ENCODE measurements around the gene SLC6A18.

SLC6A18 gene

DNA sequence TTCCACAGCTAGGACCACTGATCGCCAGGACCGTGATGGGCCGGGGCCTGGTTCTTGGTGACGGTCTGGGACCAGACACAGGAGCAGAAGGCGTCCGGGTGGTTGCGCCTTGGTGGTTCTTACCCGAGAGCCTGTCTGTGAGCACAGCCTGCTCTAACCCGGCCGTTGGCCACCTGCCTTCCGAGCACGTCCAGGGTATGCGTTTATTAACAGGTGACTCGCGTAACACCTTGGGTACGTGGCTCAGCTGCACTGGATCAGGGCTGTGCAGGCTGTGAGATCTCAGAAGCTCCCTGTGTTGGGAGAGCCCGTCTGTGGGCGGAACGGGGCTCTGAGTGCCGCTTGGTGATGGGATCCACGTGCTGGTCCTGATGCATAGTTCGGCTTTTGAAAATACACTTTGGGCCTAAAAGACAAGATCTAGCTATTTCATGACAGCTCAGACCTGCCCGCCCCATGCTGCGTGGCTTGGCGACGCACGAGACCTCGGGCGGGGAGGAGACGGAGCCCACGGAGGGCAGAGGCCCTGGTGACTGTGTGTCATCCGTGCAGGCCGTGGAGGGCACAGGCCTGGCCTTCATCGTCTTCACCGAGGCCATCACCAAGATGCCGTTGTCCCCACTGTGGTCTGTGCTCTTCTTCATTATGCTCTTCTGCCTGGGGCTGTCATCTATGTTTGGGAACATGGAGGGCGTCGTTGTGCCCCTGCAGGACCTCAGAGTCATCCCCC is 6.7 kb upstream of the SLC6A18 start:
- no peak for DNase-seq
- peaks cover 0 to 3% (median 0%) of the 10 kb centered on the region in 5 experiments for H3K27me3 ChIP-seq (replicated peaks in 2 of 5; ENCODE audit: control insufficient read depth in 4 of 5, insufficient read depth in 5 of 5, low read length in 4 of 5)
- no peaks in the 10 kb centered on the region for H3K4me1 ChIP-seq (ENCODE audit: control extremely low read depth in 1 of 4, control insufficient read depth in 4 of 4, insufficient read depth in 4 of 4, low read length in 3 of 4)
- CTCF ChIA-PET, result no interaction called here
- no peaks in the 10 kb centered on the region for H3K36me3 ChIP-seq (ENCODE audit: control insufficient read depth in 4 of 4, insufficient read depth in 4 of 4, low read length in 3 of 4)
- WGBS (ENCODE audit: insufficient coverage), result 92% methylated on average over 36 of the region's 38 CpGs
- H3K9me3 ChIP-seq (ENCODE audit: control extremely low read depth in 1 of 5, control insufficient read depth in 4 of 5, insufficient read depth in 2 of 5, low read depth in 1 of 5, low read length in 4 of 5), result peaks cover 0 to 12% (median 0%) of the 10 kb centered on the region in 5 experiments
- POLR2A ChIA-PET, result interaction anchor here (0.7 kb wide), 1 partner anchor 14 kb away, joined by 3 read pairs; no protein-coding TSS in a partner anchor
- no peak overlapping the region for H3K4me3 ChIP-seq (ENCODE audit: control insufficient read depth in 1 of 7, extremely low read depth in 1 of 7, insufficient read depth in 4 of 7, low read depth in 2 of 7, low read length in 6 of 7)
- H3K27ac ChIP-seq (ENCODE audit: insufficient read depth in 1 of 2, low read depth in 1 of 2, low read length in 2 of 2, poor library complexity in 1 of 2, severe bottlenecking in 2 of 2), result no peak overlapping the region

DNA sequence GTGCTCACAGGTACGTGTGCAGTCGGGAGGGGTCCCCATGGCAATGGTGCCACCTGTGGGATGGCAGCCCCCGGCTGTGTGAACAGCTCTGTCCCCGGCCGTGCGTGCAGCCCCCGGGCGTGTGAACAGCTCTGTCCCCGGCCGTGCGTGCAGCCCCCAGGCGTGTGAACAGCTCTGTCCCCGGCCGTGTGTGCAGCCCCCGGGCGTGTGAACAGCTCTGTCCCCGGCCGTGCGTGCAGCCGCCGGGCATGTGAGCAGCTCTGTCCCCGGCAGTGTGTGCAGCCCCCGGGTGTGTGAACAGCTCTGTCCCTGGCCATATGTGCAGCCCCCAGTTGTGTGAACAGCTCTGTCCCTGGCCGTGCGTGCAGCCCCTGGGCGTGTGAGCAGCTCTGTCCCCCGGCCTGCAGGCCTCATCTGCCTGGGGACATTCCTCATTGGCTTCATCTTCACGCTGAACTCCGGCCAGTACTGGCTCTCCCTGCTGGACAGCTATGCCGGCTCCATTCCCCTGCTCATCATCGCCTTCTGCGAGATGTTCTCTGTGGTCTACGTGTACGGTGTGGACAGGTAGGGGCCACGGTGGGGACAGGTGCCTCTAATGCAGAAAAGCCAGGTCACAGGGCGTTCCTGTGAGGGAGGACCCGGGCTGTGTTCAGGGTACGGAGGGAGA is 5.9 kb upstream of the SLC6A18 start:
- Histone ChIP-seq H3K27ac (ENCODE audit: insufficient read depth in 1 of 2, low read depth in 1 of 2, low read length in 2 of 2, poor library complexity in 1 of 2, severe bottlenecking in 2 of 2) (no peak overlapping the region), H3K4me1 (ENCODE audit: control extremely low read depth in 1 of 4, control insufficient read depth in 4 of 4, insufficient read depth in 4 of 4, low read length in 3 of 4) (no peaks in the 10 kb centered on the region), H3K27me3 (replicated peaks in 2 of 5; ENCODE audit: control insufficient read depth in 4 of 5, insufficient read depth in 5 of 5, low read length in 4 of 5) (peaks cover 0 to 3% (median 0%) of the 10 kb centered on the region in 5 experiments), H3K4me3 (ENCODE audit: control insufficient read depth in 1 of 7, extremely low read depth in 1 of 7, insufficient read depth in 4 of 7, low read depth in 2 of 7, low read length in 6 of 7) (no peak overlapping the region), H3K9me3 (ENCODE audit: control extremely low read depth in 1 of 5, control insufficient read depth in 4 of 5, insufficient read depth in 2 of 5, low read depth in 1 of 5, low read length in 4 of 5) (peaks cover 0 to 12% (median 0%) of the 10 kb centered on the region in 5 experiments), H3K36me3 (ENCODE audit: control insufficient read depth in 4 of 4, insufficient read depth in 4 of 4, low read length in 3 of 4) (no peaks in the 10 kb centered on the region)
- DNase-seq, result no peak
- 87% methylated on average over 35 of the region's 38 CpGs for WGBS (ENCODE audit: insufficient coverage)
- CTCF ChIA-PET, result no interaction called here
- POLR2A ChIA-PET, result interaction anchor here (0.7 kb wide), 1 partner anchor 14 kb away, joined by 3 read pairs; no protein-coding TSS in a partner anchor

DNA sequence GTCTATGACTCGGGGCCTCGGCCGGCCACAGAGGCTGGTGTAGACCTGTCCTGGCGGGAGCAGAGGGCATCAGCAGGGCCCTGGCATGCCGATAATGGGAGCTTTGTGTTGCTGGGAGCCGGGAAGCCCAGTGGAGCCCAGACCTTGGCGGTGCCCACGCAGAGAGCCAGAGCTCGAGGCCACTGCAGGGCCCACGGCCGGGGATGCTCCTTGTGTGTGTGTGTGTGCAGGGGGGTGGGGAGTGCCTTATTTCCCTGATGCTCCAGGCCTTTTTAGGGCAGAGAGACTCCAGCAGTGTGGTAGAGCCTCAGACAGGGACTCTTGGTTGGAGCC is 5.4 kb upstream of the SLC6A18 start:
- DNase-seq, result no peak
- CTCF ChIA-PET, result no interaction called here

DNA sequence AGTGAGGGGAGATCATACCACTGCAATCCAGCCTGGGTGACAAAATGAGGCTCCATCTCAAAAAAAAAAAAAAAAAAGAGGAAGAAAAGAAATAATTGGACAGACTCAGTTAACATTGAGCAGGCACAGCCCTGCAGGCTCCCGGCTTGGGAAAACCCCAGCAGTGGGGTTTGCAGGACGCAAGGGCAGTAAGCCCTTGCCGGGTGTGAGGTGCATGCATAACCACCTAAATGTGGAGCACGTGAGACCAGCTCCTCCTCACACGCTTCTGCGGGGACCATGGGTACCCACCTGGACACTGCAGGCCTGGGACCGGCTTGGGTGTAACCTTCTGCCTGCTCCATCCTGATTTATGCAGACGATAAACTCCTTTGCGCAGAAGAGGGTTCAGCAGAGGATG is 4.8 kb upstream of the SLC6A18 start:
- ChIA-PET CTCF (no interaction called here), POLR2A (no interaction called here)
- no peaks in the 10 kb centered on the region for H3K36me3 ChIP-seq (ENCODE audit: control insufficient read depth in 4 of 4, insufficient read depth in 4 of 4, low read length in 3 of 4)
- H3K27me3 ChIP-seq (replicated peaks in 2 of 5; ENCODE audit: control insufficient read depth in 4 of 5, insufficient read depth in 5 of 5, low read length in 4 of 5), result peaks cover 0 to 4% (median 0%) of the 10 kb centered on the region in 5 experiments
- 88% methylated on average over 8 of the region's 9 CpGs for WGBS (ENCODE audit: insufficient coverage)
- H3K27ac ChIP-seq (ENCODE audit: insufficient read depth in 1 of 2, low read depth in 1 of 2, low read length in 2 of 2, poor library complexity in 1 of 2, severe bottlenecking in 2 of 2), result no peak overlapping the region
- H3K4me1 ChIP-seq (ENCODE audit: control extremely low read depth in 1 of 4, control insufficient read depth in 4 of 4, insufficient read depth in 4 of 4, low read length in 3 of 4), result no peaks in the 10 kb centered on the region
- peaks cover 0 to 9% (median 0%) of the 10 kb centered on the region in 5 experiments for H3K9me3 ChIP-seq (ENCODE audit: control extremely low read depth in 1 of 5, control insufficient read depth in 4 of 5, insufficient read depth in 2 of 5, low read depth in 1 of 5, low read length in 4 of 5)
- DNase-seq, result no peak
- no peak overlapping the region for H3K4me3 ChIP-seq (ENCODE audit: control insufficient read depth in 1 of 7, extremely low read depth in 1 of 7, insufficient read depth in 4 of 7, low read depth in 2 of 7, low read length in 6 of 7)

More for the DNA sequence above, 5.4 kb upstream of the SLC6A18 start:
- Histone ChIP-seq H3K4me3 (ENCODE audit: control insufficient read depth in 1 of 7, extremely low read depth in 1 of 7, insufficient read depth in 4 of 7, low read depth in 2 of 7, low read length in 6 of 7) (no peak overlapping the region), H3K27ac (ENCODE audit: insufficient read depth in 1 of 2, low read depth in 1 of 2, low read length in 2 of 2, poor library complexity in 1 of 2, severe bottlenecking in 2 of 2) (no peak overlapping the region), H3K4me1 (ENCODE audit: control extremely low read depth in 1 of 4, control insufficient read depth in 4 of 4, insufficient read depth in 4 of 4, low read length in 3 of 4) (no peaks in the 10 kb centered on the region), H3K36me3 (ENCODE audit: control insufficient read depth in 4 of 4, insufficient read depth in 4 of 4, low read length in 3 of 4) (no peaks in the 10 kb centered on the region), H3K27me3 (replicated peaks in 2 of 5; ENCODE audit: control insufficient read depth in 4 of 5, insufficient read depth in 5 of 5, low read length in 4 of 5) (peaks cover 0 to 3% (median 0%) of the 10 kb centered on the region in 5 experiments), H3K9me3 (ENCODE audit: control extremely low read depth in 1 of 5, control insufficient read depth in 4 of 5, insufficient read depth in 2 of 5, low read depth in 1 of 5, low read length in 4 of 5) (peaks cover 0 to 12% (median 0%) of the 10 kb centered on the region in 5 experiments)
- POLR2A ChIA-PET, result no interaction called here
- WGBS (ENCODE audit: insufficient coverage), result 89% methylated on average over 10 of the region's 11 CpGs

DNA sequence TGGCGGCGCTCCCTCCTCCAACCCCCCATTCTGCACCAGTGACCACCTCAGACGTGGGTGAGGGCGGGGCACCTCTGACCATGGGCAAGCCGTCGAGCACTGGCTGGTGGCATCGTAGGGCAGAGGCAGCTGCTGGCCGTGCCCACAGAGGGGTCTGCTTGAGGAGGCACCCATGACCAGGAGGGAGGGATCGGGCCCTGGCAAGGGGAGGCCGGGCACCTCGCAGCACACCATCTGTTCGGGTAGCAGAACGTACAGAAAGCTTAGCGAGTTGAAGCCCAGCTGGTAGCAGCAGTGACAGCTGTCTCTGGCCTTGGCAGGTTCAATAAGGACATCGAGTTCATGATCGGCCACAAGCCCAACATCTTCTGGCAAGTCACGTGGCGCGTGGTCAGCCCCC is 4.3 kb upstream of the SLC6A18 start:
- Histone ChIP-seq H3K36me3 (ENCODE audit: control insufficient read depth in 4 of 4, insufficient read depth in 4 of 4, low read length in 3 of 4) (no peaks in the 10 kb centered on the region), H3K4me3 (ENCODE audit: control insufficient read depth in 1 of 7, extremely low read depth in 1 of 7, insufficient read depth in 4 of 7, low read depth in 2 of 7, low read length in 6 of 7) (no peak overlapping the region), H3K9me3 (ENCODE audit: control extremely low read depth in 1 of 5, control insufficient read depth in 4 of 5, insufficient read depth in 2 of 5, low read depth in 1 of 5, low read length in 4 of 5) (peaks cover 0 to 4% (median 0%) of the 10 kb centered on the region in 5 experiments), H3K27me3 (replicated peaks in 2 of 5; ENCODE audit: control insufficient read depth in 4 of 5, insufficient read depth in 5 of 5, low read length in 4 of 5) (peaks cover 0 to 7% (median 2%) of the 10 kb centered on the region in 5 experiments), H3K27ac (ENCODE audit: insufficient read depth in 1 of 2, low read depth in 1 of 2, low read length in 2 of 2, poor library complexity in 1 of 2, severe bottlenecking in 2 of 2) (no peak overlapping the region), H3K4me1 (ENCODE audit: control extremely low read depth in 1 of 4, control insufficient read depth in 4 of 4, insufficient read depth in 4 of 4, low read length in 3 of 4) (no peaks in the 10 kb centered on the region)
- 94% methylated on average over 15 of the region's 19 CpGs for WGBS (ENCODE audit: insufficient coverage)
- CTCF ChIA-PET, result no interaction called here
- no peak for DNase-seq
- POLR2A ChIA-PET, result no interaction called here

DNA sequence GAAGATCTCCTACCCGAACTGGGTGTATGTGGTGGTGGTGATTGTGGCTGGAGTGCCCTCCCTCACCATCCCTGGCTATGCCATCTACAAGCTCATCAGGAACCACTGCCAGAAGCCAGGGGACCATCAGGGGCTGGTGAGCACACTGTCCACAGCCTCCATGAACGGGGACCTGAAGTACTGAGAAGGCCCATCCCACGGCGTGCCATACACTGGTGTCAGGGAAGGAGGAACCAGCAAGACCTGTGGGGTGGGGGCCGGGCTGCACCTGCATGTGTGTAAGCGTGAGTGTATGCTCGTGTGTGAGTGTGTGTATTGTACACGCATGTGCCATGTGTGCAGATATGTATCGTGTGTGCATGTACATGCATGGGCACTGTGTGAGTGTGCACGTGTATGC is 3.5 kb upstream of the SLC6A18 start:
- 95% methylated on average over 8 of the region's 10 CpGs for WGBS (ENCODE audit: insufficient coverage)
- no peak for DNase-seq
- Histone ChIP-seq H3K4me1 (ENCODE audit: control extremely low read depth in 1 of 4, control insufficient read depth in 4 of 4, insufficient read depth in 4 of 4, low read length in 3 of 4) (no peaks in the 10 kb centered on the region), H3K27me3 (replicated peaks in 2 of 5; ENCODE audit: control insufficient read depth in 4 of 5, insufficient read depth in 5 of 5, low read length in 4 of 5) (peaks cover 0 to 12% (median 2%) of the 10 kb centered on the region in 5 experiments), H3K36me3 (ENCODE audit: control insufficient read depth in 4 of 4, insufficient read depth in 4 of 4, low read length in 3 of 4) (no peaks in the 10 kb centered on the region), H3K4me3 (ENCODE audit: control insufficient read depth in 1 of 7, extremely low read depth in 1 of 7, insufficient read depth in 4 of 7, low read depth in 2 of 7, low read length in 6 of 7) (no peak overlapping the region), H3K9me3 (ENCODE audit: control extremely low read depth in 1 of 5, control insufficient read depth in 4 of 5, insufficient read depth in 2 of 5, low read depth in 1 of 5, low read length in 4 of 5) (no peaks in the 10 kb centered on the region), H3K27ac (ENCODE audit: insufficient read depth in 1 of 2, low read depth in 1 of 2, low read length in 2 of 2, poor library complexity in 1 of 2, severe bottlenecking in 2 of 2) (no peak overlapping the region)
- POLR2A ChIA-PET, result no interaction called here
- CTCF ChIA-PET, result no interaction called here

DNA sequence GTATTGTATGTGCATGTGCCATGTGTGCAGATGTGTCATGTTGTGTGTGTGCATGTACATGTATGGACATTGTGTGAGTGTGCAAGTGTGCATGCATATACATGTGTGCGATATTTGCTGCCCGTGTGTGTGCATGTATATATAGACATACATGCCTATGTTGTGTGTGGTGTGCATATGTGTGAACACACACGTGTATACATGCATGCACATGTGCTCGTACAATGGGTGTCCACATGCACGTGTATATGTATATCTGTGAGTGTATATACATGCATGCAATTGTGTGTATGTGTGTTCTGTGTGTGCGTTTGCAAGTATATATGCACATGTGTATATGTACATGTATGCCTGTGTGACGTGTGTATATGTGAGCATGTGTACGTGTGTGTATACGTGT is 3.0 kb upstream of the SLC6A18 start:
- ChIA-PET CTCF (no interaction called here), POLR2A (no interaction called here)
- WGBS (ENCODE audit: insufficient coverage), result 88% methylated on average over 9 of the region's 9 CpGs
- peaks cover 0 to 16% (median 2%) of the 10 kb centered on the region in 5 experiments for H3K27me3 ChIP-seq (replicated peaks in 2 of 5; ENCODE audit: control insufficient read depth in 4 of 5, insufficient read depth in 5 of 5, low read length in 4 of 5)
- H3K36me3 ChIP-seq (ENCODE audit: control insufficient read depth in 4 of 4, insufficient read depth in 4 of 4, low read length in 3 of 4), result no peaks in the 10 kb centered on the region
- no peaks in the 10 kb centered on the region for H3K9me3 ChIP-seq (ENCODE audit: control extremely low read depth in 1 of 5, control insufficient read depth in 4 of 5, insufficient read depth in 2 of 5, low read depth in 1 of 5, low read length in 4 of 5)
- no peaks in the 10 kb centered on the region for H3K4me1 ChIP-seq (ENCODE audit: control extremely low read depth in 1 of 4, control insufficient read depth in 4 of 4, insufficient read depth in 4 of 4, low read length in 3 of 4)
- no peak overlapping the region for H3K4me3 ChIP-seq (ENCODE audit: control insufficient read depth in 1 of 7, extremely low read depth in 1 of 7, insufficient read depth in 4 of 7, low read depth in 2 of 7, low read length in 6 of 7)
- H3K27ac ChIP-seq (ENCODE audit: insufficient read depth in 1 of 2, low read depth in 1 of 2, low read length in 2 of 2, poor library complexity in 1 of 2, severe bottlenecking in 2 of 2), result no peak overlapping the region
- DNase-seq, result no peak
